Erythroblast (primary cell): Measurements from ENCODE around the gene CDH13.

Experiments used
- GATA1 ChIP-seq: IDR thresholded peaks from 2 replicates; pipeline ENCODE4 v1.6.1; 2011; ENCODE audit warnings: low read depth, mild to moderate bottlenecking, control low read depth, low read length, moderate library complexity
- POLR2A ChIP-seq: IDR thresholded peaks from 2 replicates; pipeline ENCODE4 v1.6.1; 2011; ENCODE audit warnings: mild to moderate bottlenecking, low read length

DNA sequence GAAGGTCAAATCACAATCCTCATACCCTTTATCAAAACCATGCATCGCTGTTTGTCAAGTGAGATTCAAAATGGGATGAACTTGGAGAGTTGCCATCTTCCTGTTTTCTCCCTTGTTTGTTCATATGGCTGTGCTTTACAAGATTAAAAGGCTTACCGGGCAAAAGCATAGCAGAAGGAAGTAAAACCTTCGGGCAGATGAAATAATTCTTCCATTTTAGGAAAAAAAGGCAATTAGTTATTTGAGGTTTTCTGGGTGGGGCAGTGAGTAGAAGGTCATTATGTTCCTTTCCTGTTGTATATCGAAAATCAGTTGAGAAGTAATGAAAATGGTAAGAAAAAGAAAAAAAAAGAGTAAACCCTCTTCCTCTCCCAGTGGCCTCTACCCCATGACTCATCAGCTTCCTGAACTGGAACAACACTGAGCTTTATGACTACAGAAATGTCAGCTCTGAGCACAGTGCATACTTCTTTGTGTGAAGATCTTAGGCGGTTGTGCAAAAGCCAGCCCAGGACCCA lies 369.2 kb downstream of the CDH13 start:
- TF ChIP-seq POLR2A (no peak), GATA1 (no peak)
